Adrenal gland (tissue), 12 donors: ENCODE data around the gene GSKIP. TPM values are rescaled to one million over a fixed set of nuclear protein-coding genes. Genes with fewer than 3 reads are reported as not detected.

Source experiments
- DNase-seq, 7 donors: peaks; one replicate each; pipeline ENCODE4 v3.0.0-alpha.2; 2019 to 2020
- H3K27ac ChIP-seq, 5 donors: fragments of 200-600 bp; sonication (generic) in 4 of 5; 1 replicate in 3 of 5; 2 replicates in 2 of 5; pipeline versions ENCODE4 v1.5.1 to v1.8.0; 2016 to 2020; ENCODE audit warnings: mild to moderate bottlenecking in 1 of 5
- H3K27me3 ChIP-seq: fragments of 200-600 bp; 2 replicates; pipeline ENCODE4 v1.8.0; 2021
- H3K36me3 ChIP-seq, 2 donors: fragments of 200-600 bp; replicated peaks in 1 of 2; 1 replicate in 1 of 2; 2 replicates in 1 of 2; pipeline versions ENCODE4 v1.5.1 to v1.8.0; 2018 to 2022
- H3K4me1 ChIP-seq, 2 donors: fragments of 200-600 bp; replicated peaks in 1 of 2; 1 replicate in 1 of 2; 2 replicates in 1 of 2; pipeline versions ENCODE4 v1.5.1 to v1.8.0; 2018 to 2021
- H3K4me3 ChIP-seq, 4 donors: fragments of 200-600 bp; sonication (generic) in 3 of 4; one replicate each; pipeline ENCODE4 v1.5.1; 2016 to 2018
- H3K9me3 ChIP-seq, 3 donors: fragments of 200-600 bp; sonication (generic) in 1 of 3; replicated peaks in 1 of 3; 1 replicate in 2 of 3; 2 replicates in 1 of 3; pipeline versions ENCODE4 v1.5.1 to v1.8.0; 2016 to 2021
- CTCF ChIP-seq, 6 experiments: fragments of 450-650 bp in 4 of 6; fragments of 200-600 bp in 2 of 6; sonication (generic) in 1 of 6; IDR thresholded peaks; 1 replicate in 5 of 6; 2 replicates in 1 of 6; pipeline versions ENCODE4 v1.5.1 to v1.8.0; 2016 to 2021; ENCODE audit warnings: antibody characterized with exemption in 6 of 6, mild to moderate bottlenecking in 2 of 6, moderate library complexity in 1 of 6
- POLR2A ChIP-seq, 2 donors: fragments of 450-650 bp; IDR thresholded peaks; one replicate each; pipeline ENCODE4 v1.6.1; 2017; ENCODE audit warnings: antibody characterized with exemption in 2 of 2, mild to moderate bottlenecking in 2 of 2, moderate library complexity in 1 of 2
- WGBS, 4 donors: extraction: QIAGEN DNeasy Blood & Tissue Kit in 2 of 4; methylation state at CpG; one replicate each; pipeline versions ENCODE4 v1.1.5 to v1.1.7; 2013 to 2017; 5-methylcytosine and 5-hydroxymethylcytosine counted together
- intact Hi-C, 2 donors: fragments of 100-400 bp; cut with DNase I; formaldehyde crosslinking; loops; one replicate each; pipeline versions ENCODE4 v1.14.1 to v1.15.0; 2022 to 2023
- polyA plus RNA-seq, 3 donors: library from polyadenylated mRNA; stranded (reverse); fragments of 200-250 nt in 2 of 3; fragments of 350-450 nt in 1 of 3; fragmentation: Illumina TruSeq in 1 of 3; extraction: RNeasy Lipid Tissue Mini Kit (QIAGEN cat#74804) in 1 of 3; gene quantifications; one replicate each; pipeline ENCODE4 v1.2.3, GENCODE V29; 2013 to 2014
- total RNA-seq, 9 donors: library from RNA; depleted of rRNA in 4 of 9; stranded (reverse); fragments of >200 nt in 4 of 9; fragments of 120-200 nt in 1 of 9; fragmentation: NEBNext Ultra II Directional in 1 of 9; extraction: Animal tissue kit (Norgen Biotek cat#: 25700) in 1 of 9; gene quantifications; one replicate each; pipeline versions ENCODE4 v1.1.0 to v1.2.4, GENCODE V29; 2013 to 2023
- donor health status: healthy with polysubstance abuse.
- donor health status: Bipolar disorder and iron deficiency.
- donor health status: DM: yes; HTN: yes; CAD: no.
- donor health status: DM: no; HTN: no; CAD: no.
- donor health status: DM: no; HTN: no; CAD: no.
- donor health status: DM: yes; HTN: yes; CAD: no.

The GSKIP gene
- total and polyA plus RNA-seq, 12 donors, result 3.7 to 59.1 (median 15.0) TPM

- H3K27ac ChIP-seq, result no peak overlapping the region
- intact Hi-C loops, result no loop called here
- H3K4me3 ChIP-seq, result no peak overlapping the region
- H3K4me1 ChIP-seq, result no peaks in the 10 kb centered on the region
- no peak for DNase-seq
- WGBS, 4 donors, result 75 to 89% (median 82%) methylated on average over 5 of the region's 5 CpGs
- no peaks in the 10 kb centered on the region for H3K27me3 ChIP-seq
- TF ChIP-seq CTCF (IDR thresholded peaks at IDR 0.05) (no peak), POLR2A (IDR thresholded peaks at IDR 0.05) (no peak)
- no peaks in the 10 kb centered on the region for H3K9me3 ChIP-seq
- H3K36me3 ChIP-seq, result no peaks in the 10 kb centered on the region
Measured at GRCh38 chr14:96398921-96399320, 35.6 kb downstream of the GSKIP start.

- H3K9me3 ChIP-seq, result no peaks in the 10 kb centered on the region
- no peaks in the 10 kb centered on the region for H3K36me3 ChIP-seq
- DNase-seq, result no peak
- H3K27ac ChIP-seq, result no peak overlapping the region
- no peaks in the 10 kb centered on the region for H3K27me3 ChIP-seq
- intact Hi-C loops, result no loop called here
- H3K4me1 ChIP-seq, result no peaks in the 10 kb centered on the region
- 84 to 94% (median 89%) methylated on average over 9 of the region's 9 CpGs for WGBS, 4 donors
- no peak for TF ChIP-seq POLR2A (IDR thresholded peaks at IDR 0.05)
- no peak for TF ChIP-seq CTCF (IDR thresholded peaks at IDR 0.05)
- no peak overlapping the region for H3K4me3 ChIP-seq
Measured at GRCh38 chr14:96399405-96399804, 36.1 kb downstream of the GSKIP start.

- WGBS, 4 donors, result 78 to 89% (median 86%) methylated on average over 5 of the region's 5 CpGs
- Histone ChIP-seq H3K9me3 (no peaks in the 10 kb centered on the region), H3K27me3 (no peaks in the 10 kb centered on the region), H3K4me3 (no peak overlapping the region), H3K36me3 (no peaks in the 10 kb centered on the region), H3K27ac (no peak overlapping the region), H3K4me1 (no peaks in the 10 kb centered on the region)
- no peak for DNase-seq
- intact Hi-C loops, result no loop called here
- no peak for TF ChIP-seq CTCF (IDR thresholded peaks at IDR 0.05)
Measured at GRCh38 chr14:96400495-96400894, 37.2 kb downstream of the GSKIP start.

GRCh38 chr14:96403409-96403808 lies 40.1 kb downstream of the GSKIP start:
- H3K27ac ChIP-seq, result no peak overlapping the region
- no peaks in the 10 kb centered on the region for H3K27me3 ChIP-seq
- H3K9me3 ChIP-seq, result no peaks in the 10 kb centered on the region
- H3K4me1 ChIP-seq, result no peaks in the 10 kb centered on the region
- no peak for DNase-seq
- no peak overlapping the region for H3K4me3 ChIP-seq
- no peak for TF ChIP-seq POLR2A (IDR thresholded peaks at IDR 0.05)
- TF ChIP-seq CTCF (IDR thresholded peaks at IDR 0.05), result no peak
- intact Hi-C loops, result no loop called here
- WGBS, 4 donors, result 67 to 85% (median 71%) methylated on average over 3 of the region's 3 CpGs
- no peaks in the 10 kb centered on the region for H3K36me3 ChIP-seq
